GM19099 (cell line): ENCODE results near the gene CCDC134.

Source experiments
- POLR2A ChIP-seq: IDR thresholded peaks from 3 replicates; pipeline ENCODE4 v1.6.1; 2011; ENCODE audit warnings: low read depth; ENCODE audit not compliant: insufficient read length; ENCODE audit errors: extremely low read depth

CCDC134 gene

DNA sequence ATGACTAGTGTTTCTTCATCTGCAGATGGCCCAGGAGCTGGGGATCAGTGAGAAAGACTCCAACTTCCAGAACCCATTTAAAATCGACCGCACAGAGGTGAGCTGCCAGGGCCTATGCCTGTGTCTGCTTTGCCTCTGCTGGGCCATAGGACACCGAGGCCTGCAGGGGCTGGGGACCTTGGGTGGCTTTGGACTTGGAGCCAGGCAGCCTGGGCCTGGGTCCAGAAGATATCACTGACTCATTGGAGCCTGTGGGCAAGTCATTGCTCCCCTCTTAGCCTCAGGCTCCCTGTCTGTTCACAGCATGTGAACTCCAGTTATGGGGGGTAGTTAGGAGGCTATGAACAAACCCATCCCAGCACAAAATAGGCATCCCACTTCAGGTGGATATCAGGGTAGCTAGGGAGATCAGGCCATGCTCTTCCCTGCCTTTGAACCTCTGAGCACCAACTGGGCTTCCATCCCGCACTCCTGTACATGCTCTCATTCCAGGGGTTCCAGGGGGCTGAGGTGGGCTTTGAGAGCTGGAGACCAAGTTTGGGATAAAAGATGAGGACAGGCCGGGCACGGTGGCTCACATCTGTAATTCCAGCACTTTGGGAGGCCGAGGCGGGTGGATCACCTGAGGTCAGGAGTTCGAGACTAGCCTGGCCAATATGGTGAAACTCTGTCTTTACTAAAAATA lies 13.4 kb downstream of the CCDC134 start:
- TF ChIP-seq POLR2A = no peak

DNA sequence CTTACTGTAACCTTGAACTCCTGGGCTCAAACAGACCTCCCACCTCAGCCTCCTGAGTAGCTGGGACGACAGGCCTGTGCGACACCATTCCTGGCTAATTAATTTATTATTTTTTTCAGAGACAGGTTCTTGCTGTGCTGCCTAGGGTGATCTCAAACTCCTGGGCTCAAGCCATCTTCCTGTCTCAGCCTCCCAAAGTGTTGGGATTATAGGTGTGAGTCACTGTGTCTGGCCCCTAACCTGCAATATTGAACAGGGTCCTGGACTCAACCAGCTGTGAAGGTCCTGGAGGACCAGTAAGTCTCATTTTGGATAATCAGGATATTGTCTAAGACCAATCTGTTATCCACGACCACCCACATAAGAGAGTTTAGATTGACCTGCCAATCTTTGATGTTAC lies 15.2 kb downstream of the CCDC134 start:
- no peak for TF ChIP-seq POLR2A

DNA sequence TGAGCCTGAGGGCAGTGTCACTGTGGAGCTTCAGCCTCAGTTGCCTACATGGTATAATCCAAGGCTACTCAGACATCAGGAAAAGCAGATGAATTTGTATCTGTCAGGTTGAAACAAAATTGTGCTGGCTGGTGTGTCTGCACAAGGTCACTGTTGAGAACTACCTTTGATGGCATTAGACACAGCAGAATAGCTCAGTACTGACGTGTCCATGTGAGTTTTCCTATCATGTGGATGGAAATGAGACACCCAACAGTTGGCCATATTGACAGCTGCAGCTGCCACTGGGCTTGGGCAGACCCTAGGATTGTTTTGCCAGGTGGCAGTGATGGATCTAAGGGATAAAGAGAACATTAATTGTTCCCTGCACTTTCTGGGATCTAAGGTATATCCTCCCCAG lies 15.8 kb downstream of the CCDC134 start:
- no peak for TF ChIP-seq POLR2A

DNA sequence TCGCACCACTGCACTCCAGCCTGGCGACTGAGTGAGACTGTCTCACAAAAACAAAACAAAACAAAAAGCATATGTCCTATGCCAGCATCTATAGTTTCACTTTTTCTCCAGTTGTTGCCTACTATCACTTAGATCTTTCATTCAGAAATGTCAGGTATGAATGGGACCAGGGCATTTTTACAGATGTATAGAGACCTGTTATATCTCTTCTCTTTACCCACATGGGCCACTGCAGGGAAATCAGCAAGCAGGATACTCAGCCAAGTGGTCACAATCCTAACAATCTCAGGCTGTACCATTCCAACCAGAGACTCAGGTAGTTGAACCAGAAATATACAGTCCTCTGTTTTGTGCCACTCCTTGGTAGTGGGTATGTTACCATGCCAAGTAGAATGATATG lies 16.4 kb downstream of the CCDC134 start:
- no peak for TF ChIP-seq POLR2A

DNA sequence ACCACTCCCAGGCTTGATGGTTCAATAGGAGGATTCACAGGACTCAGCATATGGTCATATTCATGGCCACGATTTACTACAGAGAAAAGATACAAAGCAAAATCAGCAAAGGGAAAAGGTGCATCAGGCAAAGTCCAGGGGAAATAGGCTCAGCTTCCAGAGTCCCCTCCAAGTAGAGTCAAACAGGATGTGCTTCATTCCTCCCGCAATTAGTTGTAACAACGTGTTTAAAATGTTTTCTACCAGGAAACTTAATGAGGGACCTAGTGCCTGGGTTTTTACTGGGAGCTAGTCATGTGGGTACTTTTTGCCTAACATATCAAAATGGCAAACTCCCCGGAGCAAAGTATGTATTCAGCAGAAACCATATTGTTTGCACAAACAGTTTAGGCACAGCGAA lies 17.5 kb downstream of the CCDC134 start:
- no peak for TF ChIP-seq POLR2A

DNA sequence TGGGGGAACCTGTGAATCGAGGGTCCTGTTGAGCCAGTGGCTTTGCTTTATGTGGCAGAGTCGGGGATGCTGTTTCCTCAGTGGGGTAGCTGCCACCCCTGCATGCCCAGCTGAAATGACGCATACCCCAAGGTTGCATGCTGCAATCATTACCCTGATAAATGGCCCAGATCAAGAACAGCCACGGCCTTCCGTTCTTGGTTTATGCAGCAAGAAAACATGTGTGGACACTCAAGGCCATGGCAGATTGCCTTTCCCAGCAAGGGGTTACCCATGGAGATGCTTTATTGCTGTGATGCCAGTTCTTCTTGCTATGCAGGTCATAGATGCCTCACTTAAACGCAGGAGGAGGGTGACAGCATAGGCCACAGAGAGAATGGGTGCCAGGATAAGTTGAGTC lies 18.1 kb downstream of the CCDC134 start:
- no peak for TF ChIP-seq POLR2A

DNA sequence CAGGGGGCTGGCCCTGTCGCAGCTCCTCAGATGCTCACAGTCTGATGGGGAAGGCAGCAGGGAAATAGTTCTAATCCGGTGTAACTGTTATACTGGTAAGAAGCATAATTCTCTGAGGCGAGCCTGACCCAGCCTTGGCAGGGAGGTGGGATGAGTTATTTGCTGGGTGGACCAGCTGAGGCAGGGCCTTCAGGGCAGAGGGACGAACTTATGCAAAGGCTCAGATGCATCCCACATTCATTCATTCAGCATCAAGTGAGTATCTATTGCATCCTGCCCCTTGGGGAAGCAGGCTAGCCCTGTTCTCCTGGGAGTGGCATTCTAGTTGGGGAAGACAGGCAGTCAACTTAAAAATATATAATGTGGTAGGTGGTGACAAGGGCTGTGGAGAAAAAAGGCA lies 18.8 kb downstream of the CCDC134 start:
- no peak for TF ChIP-seq POLR2A

DNA sequence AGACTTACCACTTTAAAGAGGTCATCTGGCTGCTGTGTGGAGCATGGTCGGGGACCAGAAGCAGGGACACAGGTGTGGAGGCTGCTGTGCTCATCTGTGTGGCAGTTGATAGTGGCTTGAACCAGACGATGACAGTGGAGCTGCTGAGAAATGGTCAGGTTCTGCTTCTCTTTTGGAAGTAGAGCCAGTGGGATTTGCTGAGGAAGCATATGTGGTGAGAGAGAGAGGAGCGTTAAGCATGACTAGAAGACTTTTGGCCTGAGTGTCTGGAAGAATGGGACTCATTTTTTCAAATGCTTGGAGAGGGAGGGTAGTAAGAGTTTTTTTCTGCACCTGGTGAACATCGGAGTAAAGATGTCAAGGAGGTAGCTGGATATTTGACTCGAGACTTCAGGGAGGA lies 20.0 kb downstream of the CCDC134 start:
- no peak for TF ChIP-seq POLR2A

DNA sequence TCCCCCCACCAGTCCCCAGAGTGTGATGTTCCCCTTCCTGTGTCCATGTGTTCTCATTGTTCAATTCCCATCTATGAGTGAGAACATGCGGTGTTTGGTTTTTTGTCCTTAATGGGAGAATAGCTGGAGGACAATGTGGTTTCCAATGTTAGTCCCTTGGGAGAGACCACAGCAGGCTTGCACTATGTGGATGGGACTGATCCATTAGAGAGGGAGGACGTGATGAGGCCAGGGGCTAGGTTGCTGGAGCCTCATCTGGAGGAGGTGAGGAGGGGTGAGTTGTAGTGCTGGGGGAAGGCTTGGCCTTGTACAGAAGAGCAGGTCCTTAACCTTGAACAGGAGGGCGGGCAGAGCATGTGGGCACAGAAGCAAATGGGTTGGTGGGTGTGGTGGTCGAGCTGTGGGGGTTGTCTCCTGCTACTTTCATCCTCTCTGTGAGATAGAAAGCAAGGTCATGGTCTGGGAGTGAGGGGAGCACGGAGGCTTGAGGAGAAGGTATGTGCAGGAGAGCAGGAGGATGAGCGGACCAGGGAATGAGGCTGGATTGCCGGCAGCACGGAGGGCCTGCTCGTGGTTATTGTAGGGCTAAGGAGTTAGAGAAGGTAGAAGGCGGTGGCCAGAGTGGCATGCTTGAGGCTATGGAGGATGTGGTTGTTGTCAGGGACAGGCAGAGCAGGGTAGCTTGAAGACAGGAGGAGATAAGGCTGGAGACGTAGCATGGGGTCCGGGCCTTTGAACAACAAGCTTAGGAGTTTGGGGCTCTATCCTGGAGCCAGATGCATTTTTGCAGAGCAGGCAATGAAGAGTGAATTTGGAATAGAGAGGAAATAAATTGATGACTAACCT lies 21.2 kb downstream of the CCDC134 start:
- TF ChIP-seq POLR2A = no peak

DNA sequence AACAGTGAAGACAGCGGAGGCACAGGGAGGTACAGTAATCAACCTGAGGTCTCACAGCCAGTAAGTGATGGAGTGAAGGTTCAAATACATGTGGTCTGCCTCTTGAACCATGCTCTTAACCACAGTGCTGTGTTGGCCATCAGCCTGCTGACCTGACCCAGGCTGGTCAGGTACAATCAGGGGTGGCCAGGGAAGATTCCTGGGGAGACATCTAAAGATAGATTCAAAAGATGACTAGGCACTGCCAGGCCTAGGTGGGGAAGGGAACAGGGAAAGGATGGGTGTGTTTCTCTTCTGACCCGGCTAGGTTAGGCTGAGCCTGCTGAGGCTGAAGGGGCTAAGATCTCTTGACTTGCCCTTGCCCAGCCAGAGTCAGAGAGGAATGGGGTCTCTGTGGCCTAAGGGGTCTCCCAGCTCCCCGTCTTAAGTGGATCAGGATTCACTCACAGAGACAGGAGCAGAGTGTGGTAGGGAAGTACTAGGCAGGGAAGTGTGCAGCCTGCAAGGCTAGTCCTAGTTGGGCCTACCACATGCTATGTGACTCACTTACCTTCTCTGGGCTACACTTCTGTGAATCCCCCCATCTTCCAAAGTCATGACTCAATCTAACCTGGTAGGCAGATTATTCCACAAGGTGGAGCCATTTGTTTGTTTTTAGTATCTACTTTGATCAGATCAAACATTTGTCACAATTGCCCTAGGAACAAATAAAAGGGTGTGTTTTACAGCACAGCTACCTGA lies 22.0 kb downstream of the CCDC134 start:
- no peak for TF ChIP-seq POLR2A

DNA sequence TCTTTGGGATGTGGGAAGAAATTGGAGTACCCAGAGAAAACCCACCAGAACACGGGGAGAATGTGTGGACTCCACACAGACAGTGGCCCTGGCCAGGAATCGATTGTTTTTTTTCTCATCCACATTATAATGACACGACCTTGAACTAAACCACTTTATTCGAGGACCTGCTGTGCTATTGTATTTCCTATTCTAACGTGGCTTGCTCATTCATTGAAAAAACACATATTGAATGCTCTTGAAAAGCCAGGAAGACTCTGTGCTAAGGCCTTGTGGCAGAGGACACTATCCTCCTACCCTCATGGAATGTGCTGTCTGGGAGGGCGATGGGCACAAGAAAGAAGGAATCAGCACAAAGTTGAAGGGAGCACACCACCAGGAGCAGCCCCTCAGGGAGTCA lies 23.3 kb downstream of the CCDC134 start:
- TF ChIP-seq POLR2A = no peak

DNA sequence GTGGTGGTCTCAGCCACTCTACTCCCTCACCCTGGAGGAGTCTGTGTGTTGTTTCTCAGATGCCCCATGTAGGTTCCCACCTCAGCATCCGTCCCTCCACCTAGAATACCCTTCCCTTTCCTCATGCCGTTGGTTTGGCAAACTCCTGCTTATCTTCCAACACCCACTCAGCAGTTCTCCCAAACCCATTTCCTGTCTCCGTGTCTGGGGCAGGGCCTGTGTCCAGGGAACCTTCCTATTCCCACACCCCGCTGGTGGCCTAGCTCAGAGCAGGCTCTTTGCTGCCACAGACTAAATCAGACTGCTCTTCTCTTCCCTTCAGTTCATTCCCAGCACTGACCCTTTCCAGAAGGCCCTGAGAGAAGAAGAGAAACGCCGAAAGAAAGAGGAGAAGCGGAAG lies 24.9 kb downstream of the CCDC134 start:
- TF ChIP-seq POLR2A = no peak

DNA sequence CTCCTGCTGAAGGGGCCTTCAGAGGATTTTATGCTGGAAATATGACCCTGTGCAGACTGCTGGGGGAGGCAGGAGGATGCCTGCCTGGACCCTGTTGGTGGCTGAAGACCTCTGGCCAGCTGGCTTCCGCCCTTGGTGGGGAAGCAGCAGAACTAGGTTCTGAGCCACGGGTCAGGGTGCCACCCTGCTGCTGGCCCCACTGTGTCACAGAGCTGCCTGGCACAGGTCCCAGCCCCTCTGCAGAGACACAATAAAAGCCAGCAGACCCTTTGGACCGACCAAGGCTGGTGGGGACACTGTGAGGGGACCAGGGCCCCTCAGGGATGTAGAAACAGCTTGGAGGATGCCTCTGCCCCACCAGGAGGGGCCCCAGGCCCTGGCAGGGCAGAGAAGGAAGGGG lies 25.5 kb downstream of the CCDC134 start:
- no peak for TF ChIP-seq POLR2A

DNA sequence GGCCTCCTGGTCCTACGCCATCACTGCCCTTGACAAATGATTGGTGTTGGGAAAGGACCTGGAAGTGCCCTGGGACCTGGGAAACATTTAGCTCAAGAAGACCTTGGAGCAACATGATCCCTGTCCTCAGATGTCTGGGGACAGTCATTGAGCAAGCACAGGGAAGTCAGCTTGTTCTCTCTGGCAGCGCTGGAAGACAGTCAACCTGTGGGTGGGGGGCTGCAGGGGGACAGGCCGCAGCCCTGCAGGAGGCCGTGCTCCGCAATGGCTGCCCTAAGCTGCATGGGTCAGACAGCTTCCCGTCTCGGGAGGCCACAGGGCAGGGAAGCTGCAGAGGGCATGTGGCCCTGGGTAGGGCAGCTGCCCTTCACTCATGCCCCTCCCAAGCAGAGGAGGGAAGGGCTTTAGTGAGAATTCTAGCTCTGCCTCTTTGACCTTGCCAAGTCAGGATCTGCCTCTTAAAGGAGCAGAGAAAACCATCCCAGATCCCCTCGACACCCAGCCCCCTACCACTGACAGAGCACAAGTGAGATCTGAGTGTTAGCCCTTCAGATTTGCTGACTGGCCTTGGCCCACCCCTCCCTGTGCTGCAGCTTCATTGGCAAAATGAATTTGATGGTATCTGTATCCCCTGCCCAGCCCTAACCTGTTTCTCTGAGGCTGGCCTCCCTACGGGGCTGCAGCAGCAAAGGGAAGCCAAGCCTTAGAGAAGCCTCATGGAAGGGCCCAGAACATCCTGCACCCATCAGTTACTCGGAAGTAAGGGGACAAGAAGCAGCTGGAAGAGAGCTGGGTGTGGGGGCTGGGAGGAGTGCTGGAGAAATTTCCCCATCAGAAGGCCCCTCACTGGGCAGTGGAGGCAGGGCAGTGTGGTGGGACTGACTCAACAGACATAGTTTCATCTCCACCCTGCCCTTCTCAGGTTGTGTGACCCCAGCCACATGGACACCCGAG lies 26.2 kb downstream of the CCDC134 start:
- TF ChIP-seq POLR2A = no peak

DNA sequence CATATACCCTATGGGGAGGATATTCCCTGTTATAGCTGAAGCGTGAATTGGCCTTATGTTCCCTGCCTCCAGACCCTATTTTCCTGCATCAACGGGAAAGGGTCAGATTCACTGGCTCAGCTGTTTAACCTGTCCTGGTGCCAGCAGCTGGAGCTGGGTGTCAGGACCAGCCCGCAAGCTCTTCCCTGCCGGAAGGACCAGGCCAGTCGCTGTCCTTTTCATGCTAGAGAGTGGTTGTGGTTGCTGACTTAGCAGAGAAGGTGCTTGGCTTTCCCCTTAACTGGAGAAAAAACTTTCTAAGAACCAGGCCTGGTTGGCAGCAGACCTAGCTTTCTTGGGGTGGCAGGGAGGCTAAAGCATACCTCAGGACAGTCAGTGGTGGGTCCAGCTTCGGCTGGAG lies 27.2 kb downstream of the CCDC134 start:
- no peak for TF ChIP-seq POLR2A

DNA sequence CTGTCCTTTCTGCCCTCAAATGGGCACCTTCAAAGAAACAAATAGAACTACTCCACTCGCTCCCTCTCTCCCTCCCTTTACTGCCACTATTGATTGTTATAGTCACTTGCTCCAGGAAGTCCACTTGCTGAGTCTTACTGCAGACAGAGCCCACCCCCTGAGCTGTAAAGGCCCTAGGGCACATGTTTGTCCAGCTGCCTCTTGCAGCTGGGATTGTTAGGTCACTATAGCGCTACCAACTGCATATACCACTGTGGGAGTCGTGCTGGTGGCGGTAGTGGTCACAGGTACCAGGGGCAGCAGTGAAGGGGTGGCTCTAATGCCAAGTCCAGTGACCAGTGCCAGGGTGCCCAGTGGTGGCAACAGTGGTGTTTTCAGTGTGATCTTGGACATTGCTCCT lies 28.0 kb downstream of the CCDC134 start:
- no peak for TF ChIP-seq POLR2A
